H7 (cell line): ENCODE results near the gene RUNDC1. TPM values are rescaled to one million over a fixed set of nuclear protein-coding genes. Genes with fewer than 3 reads are reported as not detected.
A peak's percentile ranks its signal among the peaks of the same experiment; 100 is the strongest.

Source experiments
- DNase-seq: peaks from one replicate; pipeline ENCODE4 v3.0.0; 2012
- H3K27me3 ChIP-seq: 2 replicates; pipeline ENCODE4 v1.6.0; 2011; ENCODE audit warnings: mild to moderate bottlenecking, low read length; ENCODE audit not compliant: control insufficient read depth, insufficient read depth
- H3K36me3 ChIP-seq: replicated peaks from 2 replicates; pipeline ENCODE4 v1.5.1; 2011; ENCODE audit warnings: low read length; ENCODE audit not compliant: control insufficient read depth, insufficient read depth
- H3K4me3 ChIP-seq: 2 replicates; pipeline ENCODE4 v1.5.1; 2011; ENCODE audit warnings: low read depth, mild to moderate bottlenecking, control low read depth, low read length, moderate library complexity; ENCODE audit not compliant: insufficient read depth
- total RNA-seq: library from RNA; depleted of rRNA; stranded (reverse); fragments of >200 nt; shearing (Covaris generic); gene quantifications from 2 replicates; pipeline ENCODE4 v1.2.3, GENCODE V29; 2014

The RUNDC1 gene
- total RNA-seq, 1 experiment from 2014 or later: 8.3 TPM

GRCh38 chr17:43003542-43004172 lies 23.3 kb downstream of the RUNDC1 start:
- DNase-seq: peak; percentile 57
- Histone ChIP-seq H3K4me3 (no peak overlapping the region), H3K36me3 (peaks cover 34% of the 10 kb centered on the region), H3K27me3 (no peaks in the 10 kb centered on the region)

- Histone ChIP-seq H3K36me3 (peaks cover 12% of the 10 kb centered on the region), H3K27me3 (no peaks in the 10 kb centered on the region), H3K4me3 (peak within 1 kb of the TSS; percentile 35)
- peak; percentile 76 for DNase-seq
These were observed 26.5 kb downstream of the RUNDC1 start, which contains the start of gene IFI35 for GRCh38 chr17:43006639-43007551. TSS of gene IFI35 (plus strand) at chr17:43006784. CDS start at chr17:43006948, 164 bp downstream.

GRCh38 chr17:43010667-43011308 lies 30.4 kb downstream of the RUNDC1 start:
- DNase-seq: no peak
- Histone ChIP-seq H3K27me3 (no peaks in the 10 kb centered on the region), H3K4me3 (no peak overlapping the region), H3K36me3 (peaks cover under 1% of the 10 kb centered on the region)

GRCh38 chr17:43011728-43012472 lies 31.5 kb downstream of the RUNDC1 start:
- H3K4me3 ChIP-seq: no peak overlapping the region
- DNase-seq: no peak
- no peaks in the 10 kb centered on the region for H3K27me3 ChIP-seq
- H3K36me3 ChIP-seq: peaks cover 5% of the 10 kb centered on the region

- Histone ChIP-seq H3K27me3 (no peaks in the 10 kb centered on the region), H3K36me3 (peaks cover 11% of the 10 kb centered on the region), H3K4me3 (no peak overlapping the region)
- no peak for DNase-seq
These were observed 32.9 kb downstream of the RUNDC1 start for GRCh38 chr17:43013296-43013695.

- no peak for DNase-seq
- Histone ChIP-seq H3K36me3 (peaks cover 15% of the 10 kb centered on the region), H3K27me3 (no peaks in the 10 kb centered on the region), H3K4me3 (no peak overlapping the region)
These were observed 33.8 kb downstream of the RUNDC1 start for GRCh38 chr17:43014020-43014648.

- H3K4me3 ChIP-seq: no peak overlapping the region
- no peak for DNase-seq
- H3K36me3 ChIP-seq: peaks cover 17% of the 10 kb centered on the region
- H3K27me3 ChIP-seq: no peaks in the 10 kb centered on the region
These were observed 34.5 kb downstream of the RUNDC1 start for GRCh38 chr17:43014649-43015542.

GRCh38 chr17:43015579-43015978 lies 35.2 kb downstream of the RUNDC1 start:
- Histone ChIP-seq H3K36me3 (peaks cover 17% of the 10 kb centered on the region), H3K27me3 (no peaks in the 10 kb centered on the region), H3K4me3 (no peak overlapping the region)
- peak; percentile 59 for DNase-seq

GRCh38 chr17:43016216-43016615 lies 35.9 kb downstream of the RUNDC1 start:
- Histone ChIP-seq H3K4me3 (no peak overlapping the region), H3K27me3 (no peaks in the 10 kb centered on the region), H3K36me3 (peaks cover 17% of the 10 kb centered on the region)
- no peak for DNase-seq

- Histone ChIP-seq H3K36me3 (peaks cover 17% of the 10 kb centered on the region), H3K27me3 (no peaks in the 10 kb centered on the region), H3K4me3 (no peak overlapping the region)
- DNase-seq: peak; percentile 52
These were observed 37.9 kb downstream of the RUNDC1 start for GRCh38 chr17:43018008-43018853.

- H3K4me3 ChIP-seq: no peak overlapping the region
These were observed 38.6 kb downstream of the RUNDC1 start for GRCh38 chr17:43018932-43019331.

GRCh38 chr17:43019418-43019817 lies 39.1 kb downstream of the RUNDC1 start:
- H3K27me3 ChIP-seq: no peaks in the 10 kb centered on the region
- peaks cover 17% of the 10 kb centered on the region for H3K36me3 ChIP-seq
- no peak for DNase-seq
- no peak overlapping the region for H3K4me3 ChIP-seq

More at GRCh38 chr17:43018932-43019331, 38.6 kb downstream of the RUNDC1 start:
- Histone ChIP-seq H3K36me3 (peaks cover 17% of the 10 kb centered on the region), H3K27me3 (no peaks in the 10 kb centered on the region)
- no peak for DNase-seq
